Measurements from ENCODE around the gene RND1.
"Not testable (repeated sequence)": the region's sequence is repeated elsewhere in the genome, so short reads cannot be mapped to it uniquely, and the experiment has no call there.

RND1 gene

DNA sequence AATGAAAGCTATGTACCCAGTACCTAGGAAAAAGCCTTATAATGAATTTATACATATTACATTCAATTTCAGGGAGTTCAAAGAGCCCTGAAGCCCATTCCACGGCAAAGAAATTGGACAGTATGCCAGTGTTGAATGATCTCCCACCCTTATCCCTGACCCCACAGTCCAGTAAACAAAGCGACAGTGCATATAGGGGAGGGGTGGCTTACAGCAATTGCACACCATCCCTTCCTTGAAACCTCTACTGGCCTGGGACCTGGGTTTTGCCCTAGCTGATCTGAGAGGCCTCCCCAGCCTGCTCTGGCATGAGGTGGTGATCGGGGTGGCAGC lies 17.3 kb upstream of the RND1 start:
- TF ChIP-seq, protein P1, sequence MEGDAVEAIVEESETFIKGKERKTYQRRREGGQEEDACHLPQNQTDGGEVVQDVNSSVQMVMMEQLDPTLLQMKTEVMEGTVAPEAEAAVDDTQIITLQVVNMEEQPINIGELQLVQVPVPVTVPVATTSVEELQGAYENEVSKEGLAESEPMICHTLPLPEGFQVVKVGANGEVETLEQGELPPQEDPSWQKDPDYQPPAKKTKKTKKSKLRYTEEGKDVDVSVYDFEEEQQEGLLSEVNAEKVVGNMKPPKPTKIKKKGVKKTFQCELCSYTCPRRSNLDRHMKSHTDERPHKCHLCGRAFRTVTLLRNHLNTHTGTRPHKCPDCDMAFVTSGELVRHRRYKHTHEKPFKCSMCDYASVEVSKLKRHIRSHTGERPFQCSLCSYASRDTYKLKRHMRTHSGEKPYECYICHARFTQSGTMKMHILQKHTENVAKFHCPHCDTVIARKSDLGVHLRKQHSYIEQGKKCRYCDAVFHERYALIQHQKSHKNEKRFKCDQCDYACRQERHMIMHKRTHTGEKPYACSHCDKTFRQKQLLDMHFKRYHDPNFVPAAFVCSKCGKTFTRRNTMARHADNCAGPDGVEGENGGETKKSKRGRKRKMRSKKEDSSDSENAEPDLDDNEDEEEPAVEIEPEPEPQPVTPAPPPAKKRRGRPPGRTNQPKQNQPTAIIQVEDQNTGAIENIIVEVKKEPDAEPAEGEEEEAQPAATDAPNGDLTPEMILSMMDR (IDR thresholded peaks at IDR 0.05; ENCODE audit: control extremely low read depth, extremely low read depth, low read depth, missing control alignments) = no peak
- CTCF ChIA-PET = interaction anchor here (0.7 to 5.9 kb wide), 7 partner anchors 8 to 105 kb away, joined by 3 to 46 read pairs (median 7); a partner anchor contains a TSS
- DNase-seq (ENCODE audit: extremely low spot score) = no peak
- POLR2A ChIA-PET = interaction anchor here (1.2 kb wide), 1 partner anchor 18 kb away, joined by 3 read pairs; no protein-coding TSS in a partner anchor

- CTCF ChIA-PET = interaction anchor here (1.7 to 5.9 kb wide), 4 partner anchors 9 to 29 kb away, joined by 6 to 46 read pairs (median 12); a partner anchor contains a TSS
- POLR2A ChIA-PET = interaction anchor here (0.7 to 1.2 kb wide), 2 partner anchors 17 to 106 kb away, joined by 3 to 5 read pairs; no protein-coding TSS in a partner anchor
- TF ChIP-seq, protein P1 (IDR thresholded peaks at IDR 0.05; ENCODE audit: control extremely low read depth, extremely low read depth, low read depth, missing control alignments) = no peak
Observed at GRCh38 chr12:48882315-48882687, 16.6 kb upstream of the RND1 start.

DNA sequence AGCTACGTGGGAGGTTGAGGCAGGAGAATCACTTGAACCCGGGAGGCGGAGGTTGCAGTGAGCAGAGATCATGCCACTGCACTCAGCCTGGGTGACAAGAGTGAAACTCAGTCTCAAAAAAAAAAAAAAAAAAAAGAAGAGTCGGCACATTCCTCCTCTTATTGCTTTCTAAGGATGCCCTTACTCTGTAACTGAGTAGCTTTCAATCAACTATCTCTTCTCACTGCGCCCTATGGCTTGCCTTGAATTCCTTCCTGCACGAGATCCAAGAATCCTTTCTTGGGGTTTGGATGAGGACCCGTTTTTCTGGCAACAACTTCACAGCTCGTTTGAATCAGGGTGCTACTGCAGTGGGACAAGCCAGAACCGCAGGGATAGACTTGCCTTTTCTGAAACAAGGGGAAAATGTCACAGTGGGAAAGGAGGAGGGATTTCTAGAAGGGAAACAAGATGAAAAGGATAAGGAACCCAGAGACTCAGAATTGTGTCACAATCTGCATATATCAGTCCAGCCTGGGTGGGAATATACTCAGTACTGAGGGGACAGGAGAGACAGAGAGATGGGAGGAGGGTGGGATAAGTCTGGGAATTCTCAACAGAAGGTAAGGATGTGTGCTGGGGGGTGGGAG lies 16.1 kb upstream of the RND1 start:
- POLR2A ChIA-PET = interaction anchor here (0.7 kb wide), 1 partner anchor 106 kb away, joined by 5 read pairs; no protein-coding TSS in a partner anchor
- CTCF ChIA-PET = interaction anchor here (0.6 to 5.9 kb wide), 7 partner anchors 8 to 54 kb away, joined by 3 to 46 read pairs (median 6); a partner anchor contains a TSS
- TF ChIP-seq, protein P1 (IDR thresholded peaks at IDR 0.05; ENCODE audit: control extremely low read depth, extremely low read depth, low read depth, missing control alignments) = no peak
- no peak for DNase-seq (ENCODE audit: extremely low spot score)

More at GRCh38 chr12:48882315-48882687, 16.6 kb upstream of the RND1 start:
- DNase-seq (ENCODE audit: extremely low spot score) = no peak

DNA sequence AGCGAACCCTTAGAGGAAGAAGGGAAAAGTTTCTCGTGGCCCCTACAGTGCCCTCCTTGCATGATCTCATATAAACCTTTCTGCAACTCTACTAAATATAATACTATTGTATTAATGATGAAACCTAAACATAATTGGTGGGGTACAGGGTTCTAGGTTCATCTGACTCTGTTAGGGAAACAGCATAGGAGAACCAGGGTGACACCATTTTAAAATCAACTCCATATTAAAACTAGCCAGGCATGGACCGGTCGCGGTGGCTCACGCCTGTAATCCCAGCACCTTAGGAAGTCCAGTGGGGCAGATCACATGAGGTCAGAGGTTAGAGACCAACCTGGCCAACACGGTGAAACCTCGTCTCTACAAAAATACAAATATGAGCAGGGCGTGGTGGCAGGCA lies 15.0 kb upstream of the RND1 start:
- CTCF ChIA-PET = interaction anchor here (1.1 to 5.9 kb wide), 7 partner anchors 10 to 119 kb away, joined by 3 to 46 read pairs (median 4); partner anchors contain the start of gene DDN
- DNase-seq (ENCODE audit: extremely low spot score) = no peak
- POLR2A ChIA-PET = no interaction called here
- TF ChIP-seq, protein P1 (IDR thresholded peaks at IDR 0.05; ENCODE audit: control extremely low read depth, extremely low read depth, low read depth, missing control alignments) = no peak

GRCh38 chr12:48878548-48878947 lies 12.9 kb upstream of the RND1 start:
- POLR2A ChIA-PET = interaction anchor here (1.6 kb wide), 1 partner anchor 13 kb away, joined by 5 read pairs; the partner anchor contains the start of gene RND1
- CTCF ChIA-PET = interaction anchor here (1.0 to 5.9 kb wide), 4 partner anchors 10 to 26 kb away, joined by 3 to 46 read pairs (median 4); a partner anchor contains a TSS
- TF ChIP-seq, protein P1 (IDR thresholded peaks at IDR 0.05; ENCODE audit: control extremely low read depth, extremely low read depth, low read depth, missing control alignments) = no peak

DNA sequence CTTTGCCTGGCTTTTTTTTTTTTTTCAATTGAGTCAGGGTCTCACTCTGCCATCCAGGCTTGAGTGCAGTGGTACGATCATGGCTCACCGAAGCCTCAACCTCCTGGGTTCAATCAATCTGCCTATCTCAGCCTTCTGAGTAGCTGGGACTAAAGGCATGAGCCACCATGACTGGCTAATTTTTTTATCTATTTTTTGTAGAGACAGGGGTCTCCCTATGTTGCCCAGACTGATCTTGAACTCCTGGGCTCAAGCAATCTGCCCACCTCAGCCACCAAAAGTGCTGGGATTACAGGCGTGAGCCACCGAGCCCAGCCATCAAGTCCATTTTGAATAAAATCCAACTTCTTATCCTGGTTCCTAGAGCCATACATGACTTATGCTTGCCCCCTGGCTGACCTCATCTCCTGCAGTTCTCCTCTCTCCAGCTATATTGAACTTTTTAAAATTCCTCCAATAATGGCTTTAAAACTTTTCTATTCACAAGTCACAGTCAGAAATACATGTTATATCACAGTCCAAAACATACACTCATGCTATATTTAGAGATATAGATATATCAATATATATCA lies 10.4 kb upstream of the RND1 start:
- ChIA-PET POLR2A (interaction anchor here (0.6 kb wide), 1 partner anchor 107 kb away, joined by 7 read pairs; no protein-coding TSS in a partner anchor), CTCF (interaction anchor here (1.7 kb wide), 1 partner anchor 15 kb away, joined by 5 read pairs; no protein-coding TSS in a partner anchor)
- TF ChIP-seq, protein P1 (IDR thresholded peaks at IDR 0.05; ENCODE audit: control extremely low read depth, extremely low read depth, low read depth, missing control alignments) = no peak
- DNase-seq (ENCODE audit: extremely low spot score) = no peak

More at GRCh38 chr12:48878548-48878947, 12.9 kb upstream of the RND1 start:
- no peak for DNase-seq (ENCODE audit: extremely low spot score)

- ChIA-PET POLR2A (interaction anchor here (0.7 kb wide), 1 partner anchor 83 kb away, joined by 4 read pairs; no protein-coding TSS in a partner anchor), CTCF (interaction anchor here (0.7 to 11.8 kb wide), 8 partner anchors 8 to 120 kb away, joined by 3 to 112 read pairs (median 4); partner anchors contain the start of genes DDX23 and FKBP11)
- not testable (repeated sequence) for DNase-seq (ENCODE audit: extremely low spot score)
Observed at GRCh38 chr12:48873534-48873933, 7.9 kb upstream of the RND1 start.

Measured in GM10248 (cell line).